ENCODE results near the gene FOXL1. TPM values are rescaled to one million over a fixed set of nuclear protein-coding genes. Genes with fewer than 3 reads are reported as not detected.

The FOXL1 gene
- total and polyA plus RNA-seq, 2 of the 13 experiments (the other 11 are each of a cell fraction or from before 2014, with no cell fraction given) = not detected

DNA sequence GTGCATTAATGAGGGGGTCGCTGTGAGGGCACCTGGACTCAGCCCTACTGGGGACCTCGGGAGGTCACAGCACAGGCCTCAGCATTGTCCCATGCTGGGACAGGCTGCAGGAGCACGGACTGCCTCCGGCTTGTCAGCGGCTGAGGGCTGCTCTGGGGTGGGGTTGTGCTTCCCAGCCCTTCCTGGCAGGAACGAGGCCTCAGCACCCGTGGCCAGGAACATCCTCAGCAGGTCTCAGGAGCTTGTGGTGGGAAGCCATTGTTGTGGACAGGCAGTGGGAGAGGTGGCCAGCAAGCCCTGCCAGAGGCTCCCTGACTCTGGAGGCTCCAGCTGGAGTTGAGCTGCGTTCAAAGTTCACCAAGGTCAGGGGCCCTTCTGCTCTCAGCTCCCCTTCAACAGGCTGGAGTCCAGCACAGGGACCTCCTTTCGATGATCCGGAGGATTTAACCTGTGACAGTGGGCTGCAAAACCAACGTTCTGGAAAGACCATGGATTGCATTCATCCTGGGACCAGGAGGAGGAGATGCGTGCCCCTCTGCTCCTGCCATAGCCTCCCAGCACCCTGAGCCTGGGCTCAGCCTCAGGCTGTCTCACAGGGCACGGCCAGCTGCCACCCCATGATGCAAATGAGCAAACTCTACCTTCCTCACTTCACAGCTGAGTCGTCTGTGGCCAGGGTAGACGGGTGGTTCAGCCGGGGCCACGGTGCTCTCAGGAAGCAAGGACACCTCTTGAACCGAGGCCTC is 32.6 kb downstream of the FOXL1 start (continued):
- 0 out of 2 replicates have a peak, but pooled peaks have one; percentile 15 for TF ChIP-seq NR2C2 (CRISPR knock-in tag; IDR thresholded peaks at IDR 0.05; ENCODE audit: borderline replicate concordance)

DNA sequence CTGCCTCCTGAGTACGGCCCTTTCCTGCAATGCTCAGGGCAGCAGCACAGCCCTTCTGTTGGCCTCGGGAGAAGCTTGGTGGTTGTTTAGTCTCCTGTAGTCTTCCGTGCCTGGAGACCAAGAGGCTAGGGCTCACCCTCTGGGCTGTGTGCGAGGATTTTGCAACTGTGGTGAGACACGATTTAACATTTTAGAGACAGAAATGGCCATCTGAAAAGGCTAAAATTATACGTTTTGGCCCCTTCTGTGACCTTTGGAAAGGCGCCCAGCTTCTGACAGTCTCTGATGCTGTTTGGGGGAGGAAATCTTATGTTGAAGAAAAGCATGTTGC is 33.1 kb downstream of the FOXL1 start:
- ATAC-seq = no peak; the same call in 2 of the 3 replicates
- ChIA-PET CTCF (ENCODE audit: low intra/inter-chr PET ratio, low total read pairs) (no interaction called here), POLR2A (no interaction called here)
- in situ Hi-C loops (cut with HindIII; ENCODE audit: extremely low pct_ligation_motif_present, low pct_unique_long_range_greater_than_20kb) (no loop called here), intact Hi-C loops (cut with micrococcal nuclease; ENCODE audit: unreplicated experiment) (no loop called here)
- no TSS peak for BruUV-seq (replicated peaks)
- Histone ChIP-seq H3K27ac (ENCODE audit: extremely low read length, insufficient read depth, low read length) (no peak overlapping the region), H3K36me3 (replicated peaks in 1 of 2; ENCODE audit: control insufficient read depth in 1 of 2, insufficient read depth in 2 of 2, low read length in 2 of 2) (no peaks in the 10 kb centered on the region), H4K20me1 (ENCODE audit: insufficient read depth, low read length) (no peaks in the 10 kb centered on the region), H3K4me2 (ENCODE audit: low read depth, low read length) (0 out of 2 replicates have a peak overlapping the region, but pooled peaks have one; percentile 6), H3K79me2 (ENCODE audit: insufficient read depth, low read length) (no peaks in the 10 kb centered on the region), H2AFZ (ENCODE audit: low read length) (no peak overlapping the region), H3K4me3 (replicated peaks in 1 of 3; ENCODE audit: insufficient read depth in 1 of 3, low read depth in 2 of 3, low read length in 3 of 3) (no peak overlapping the region; a peak in 1 of 6 replicates), H3K27me3 (ENCODE audit: control insufficient read depth in 1 of 2, insufficient read depth in 2 of 2, low read length in 2 of 2) (peaks cover 4 to 30% of the 10 kb centered on the region in 2 experiments; a peak in 4 of 5 replicates), H3K9me3 (ENCODE audit: low read length) (no peaks in the 10 kb centered on the region), H3K9ac (ENCODE audit: insufficient read depth, low read depth, low read length) (no peak overlapping the region), H3K4me1 (ENCODE audit: insufficient read depth, low read length) (peaks cover 13% of the 10 kb centered on the region)
- FAIRE-seq = no peak
- 15% methylated on average over 6 of the region's 7 CpGs for WGBS (ENCODE audit: low lambda C conversion rate)
- no peak for DNase-seq (ENCODE audit: low spot score)
- TF ChIP-seq, protein P1, sequence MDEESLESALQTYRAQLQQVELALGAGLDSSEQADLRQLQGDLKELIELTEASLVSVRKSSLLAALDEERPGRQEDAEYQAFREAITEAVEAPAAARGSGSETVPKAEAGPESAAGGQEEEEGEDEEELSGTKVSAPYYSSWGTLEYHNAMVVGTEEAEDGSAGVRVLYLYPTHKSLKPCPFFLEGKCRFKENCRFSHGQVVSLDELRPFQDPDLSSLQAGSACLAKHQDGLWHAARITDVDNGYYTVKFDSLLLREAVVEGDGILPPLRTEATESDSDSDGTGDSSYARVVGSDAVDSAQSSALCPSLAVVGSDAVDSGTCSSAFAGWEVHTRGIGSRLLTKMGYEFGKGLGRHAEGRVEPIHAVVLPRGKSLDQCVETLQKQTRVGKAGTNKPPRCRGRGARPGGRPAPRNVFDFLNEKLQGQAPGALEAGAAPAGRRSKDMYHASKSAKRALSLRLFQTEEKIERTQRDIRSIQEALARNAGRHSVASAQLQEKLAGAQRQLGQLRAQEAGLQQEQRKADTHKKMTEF (CRISPR knock-in tag; IDR thresholded peaks at IDR 0.05) = no peak
- TF ChIP-seq PRMT3 (CRISPR knock-in tag; IDR thresholded peaks at IDR 0.05; ENCODE audit: borderline replicate concordance, low read depth) (no peak), ARHGAP35 (CRISPR knock-in tag; IDR thresholded peaks at IDR 0.05; ENCODE audit: borderline replicate concordance) (no peak), TBX3 (IDR thresholded peaks at IDR 0.05; ENCODE audit: borderline replicate concordance) (no peak), FOXO1 (CRISPR knock-in tag; IDR thresholded peaks at IDR 0.05) (no peak), SMARCE1 (IDR thresholded peaks at IDR 0.05; ENCODE audit: borderline replicate concordance) (no peak)
